Lung microvascular endothelial cell (primary cell): ENCODE measurements around the gene SLC49A3. TPM values are rescaled to one million over a fixed set of nuclear protein-coding genes. Genes with fewer than 3 reads are reported as not detected.
A peak's percentile ranks its signal among the peaks of the same experiment; 100 is the strongest.
"Not testable (repeated sequence)": the region's sequence is repeated elsewhere in the genome, so short reads cannot be mapped to it uniquely, and the experiment has no call there.

Source experiments
- DNase-seq, 2 donors: peaks; one replicate each; pipeline versions ENCODE4 v3.0.0 to v3.0.0-alpha.2; 2010; ENCODE audit warnings: low read depth in 2 of 2
- total RNA-seq: library from RNA; depleted of rRNA; stranded (reverse); fragments of >200 nt; gene quantifications from 2 replicates; pipeline ENCODE4 v1.2.1, GENCODE V29; 2014

Gene SLC49A3
- total RNA-seq, 1 donor from 2014 or later = 7.7 TPM

- no peak for DNase-seq
Measured at GRCh38 chr4:681736-682451, 7.1 kb downstream of the SLC49A3 start.

DNA sequence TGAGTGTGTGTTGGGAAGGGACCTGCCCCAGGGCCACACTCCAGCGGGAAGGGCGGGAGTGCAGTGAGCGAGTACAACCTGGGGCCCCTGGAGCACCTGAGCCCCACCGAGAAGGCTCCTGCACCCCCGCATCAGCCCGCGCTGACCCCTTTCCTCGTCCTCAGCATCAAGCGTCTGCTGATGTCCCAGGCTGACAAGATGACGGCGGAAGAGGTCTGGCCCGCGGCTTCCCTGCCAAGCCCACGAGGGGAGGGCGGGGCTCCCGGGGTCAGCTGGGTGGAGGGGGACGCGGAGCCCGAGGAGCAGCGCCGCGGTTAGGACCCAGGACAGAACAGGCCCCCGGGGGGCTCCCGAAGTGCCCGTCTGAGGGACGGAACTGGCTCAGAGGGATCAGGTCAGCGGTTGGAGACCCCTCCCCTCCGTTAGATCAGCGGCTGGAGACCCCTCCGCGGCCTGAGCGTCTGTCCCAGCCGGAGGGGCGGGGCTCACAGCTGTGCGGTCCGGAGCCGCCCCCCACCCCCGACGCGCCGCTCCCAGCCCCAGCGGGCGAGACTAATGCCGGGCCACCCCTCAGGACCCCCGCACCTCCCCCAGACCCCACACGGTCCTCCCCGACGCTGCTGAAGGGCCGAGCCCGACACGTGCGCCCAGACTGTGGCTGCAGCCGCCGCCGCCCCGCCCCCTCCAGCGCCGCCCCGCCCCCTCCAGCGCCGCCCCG, 7.9 kb downstream of the SLC49A3 start:
- peak; percentile 25 to 48 for DNase-seq

DNA sequence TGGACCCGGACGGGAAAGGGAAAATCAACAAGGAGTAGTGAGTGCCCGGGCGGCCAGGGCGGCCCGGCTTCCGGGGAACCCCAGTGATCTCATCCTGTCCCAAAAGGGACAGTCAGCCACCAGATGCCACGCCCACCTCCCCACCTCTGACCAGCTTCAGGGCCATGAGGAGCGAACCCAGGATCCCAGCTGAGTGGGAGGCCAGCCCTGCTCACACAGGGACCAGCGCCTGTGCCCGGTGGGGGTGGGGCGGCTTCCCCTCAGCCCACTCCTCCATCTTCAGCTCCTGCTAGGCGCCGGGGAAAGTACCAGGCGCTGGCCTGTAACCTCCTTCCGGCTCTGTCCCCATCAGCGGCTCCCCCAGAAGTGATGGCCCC, 8.4 kb downstream of the SLC49A3 start:
- no peak for DNase-seq

- DNase-seq = no peak
Measured at GRCh38 chr4:680091-680490, 8.9 kb downstream of the SLC49A3 start.

GRCh38 chr4:679629-680028, 9.3 kb downstream of the SLC49A3 start:
- no peak for DNase-seq

- DNase-seq = no peak
Measured at GRCh38 chr4:679104-679481, 9.9 kb downstream of the SLC49A3 start.

- DNase-seq = no peak
Measured at GRCh38 chr4:678331-679103, 10.4 kb downstream of the SLC49A3 start.

DNA sequence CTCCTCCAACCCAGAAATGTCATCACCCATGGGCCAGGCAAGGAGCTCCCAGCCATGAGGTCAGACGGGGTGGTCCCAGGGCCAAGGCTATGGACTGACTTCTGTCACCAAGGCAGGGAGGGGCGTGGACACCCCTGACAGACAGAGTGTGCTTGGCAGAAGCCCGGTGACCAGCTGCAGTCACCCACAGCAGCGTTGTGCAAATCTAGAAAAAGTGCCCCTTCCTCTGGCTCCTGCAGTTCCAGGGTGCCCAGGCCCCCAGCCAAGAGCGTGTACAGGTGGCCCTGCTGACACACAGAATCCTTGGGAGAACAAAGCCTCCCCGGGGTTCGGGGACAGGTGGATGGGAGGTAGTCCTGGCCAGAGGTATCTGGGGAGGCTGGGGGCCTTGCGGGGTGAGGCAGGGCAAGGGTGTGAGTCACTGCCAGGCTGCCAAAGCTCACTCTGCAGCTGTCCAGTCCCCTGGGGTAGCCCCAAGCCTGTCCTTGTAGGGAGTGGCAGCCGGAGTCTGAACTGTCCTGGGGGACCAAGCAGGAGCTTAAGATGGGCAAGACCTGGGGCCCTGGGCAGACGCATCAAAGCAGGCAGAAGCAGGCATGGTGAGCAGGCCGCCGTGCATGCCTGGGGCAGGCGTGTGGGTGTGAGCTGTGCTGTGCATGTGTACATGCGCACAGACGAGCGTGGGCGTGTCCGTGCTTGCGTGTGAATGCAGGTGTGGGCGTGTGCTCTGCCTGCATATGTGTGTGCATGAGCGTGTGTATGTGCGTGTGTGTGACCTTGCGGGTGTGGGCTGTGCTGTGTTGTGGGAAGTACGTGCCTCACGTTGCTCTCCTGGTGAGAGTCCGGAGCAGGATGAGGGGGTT, 11.3 kb downstream of the SLC49A3 start:
- no peak for DNase-seq

DNA sequence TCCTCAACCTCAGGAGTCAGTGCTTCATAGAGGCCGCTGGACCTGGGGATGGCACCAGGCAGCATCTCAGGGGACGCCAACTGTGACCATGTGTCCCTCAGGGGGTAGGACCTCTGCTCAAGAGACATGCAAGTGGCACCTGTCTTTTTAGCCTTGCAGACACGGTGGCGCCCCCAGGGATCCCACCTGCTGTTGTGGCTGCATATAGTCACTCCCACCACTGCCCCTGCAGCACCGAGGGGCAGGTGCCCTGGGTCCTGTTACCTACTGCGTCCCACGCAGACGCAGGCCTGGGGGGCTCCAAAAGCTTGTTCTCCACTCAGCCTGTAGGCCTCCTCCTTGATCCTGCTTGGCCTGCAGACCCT, 12.1 kb downstream of the SLC49A3 start:
- DNase-seq = no peak

DNA sequence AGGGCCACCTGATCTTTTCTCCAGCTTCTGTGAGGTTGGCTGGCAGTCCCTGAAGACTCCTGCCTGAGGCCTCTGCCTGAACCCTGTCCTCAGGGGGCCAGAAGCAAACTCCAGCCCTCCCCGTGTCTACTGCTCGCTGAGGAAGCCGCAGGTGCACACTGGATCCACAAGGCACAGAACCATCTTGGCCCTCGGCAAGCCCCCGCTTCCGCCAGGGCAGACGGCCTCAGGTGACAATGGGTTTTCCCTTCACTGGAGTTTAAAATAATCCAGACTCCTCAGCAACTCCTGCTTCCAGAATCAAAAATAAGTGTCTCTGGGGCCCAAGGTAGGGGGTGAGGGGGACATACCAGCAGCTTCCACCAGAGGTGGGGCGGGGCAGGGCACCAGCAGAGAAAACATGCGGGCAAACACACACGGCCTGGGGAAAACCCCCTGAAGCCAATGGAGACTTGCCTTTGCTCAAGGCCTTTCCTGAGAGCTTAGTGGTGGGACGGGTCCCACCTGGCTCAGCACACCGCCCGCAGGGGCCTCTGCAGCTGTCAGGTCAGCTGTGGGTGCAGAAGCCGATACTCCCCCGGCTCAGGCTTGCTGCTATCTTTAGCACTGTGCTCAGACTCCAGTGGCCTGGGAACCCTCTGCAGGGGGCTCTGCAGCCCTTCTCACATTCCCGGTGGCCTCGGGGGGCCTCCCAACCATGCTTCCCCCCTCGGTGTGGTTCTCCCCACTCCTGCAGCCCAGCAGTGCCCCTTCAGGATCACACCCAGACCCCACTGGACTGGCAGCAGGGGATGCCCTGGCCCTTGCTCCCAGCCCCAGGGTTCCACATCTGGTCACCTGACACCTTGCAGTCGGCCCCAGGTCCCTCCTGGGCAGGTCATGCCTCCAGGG, 12.7 kb downstream of the SLC49A3 start:
- DNase-seq = no peak

- DNase-seq = no peak
Measured at GRCh38 chr4:675036-675882, 13.7 kb downstream of the SLC49A3 start.

GRCh38 chr4:674172-675035, 14.5 kb downstream of the SLC49A3 start, which contains the start of the genes ATP5ME and MYL5:
TSS of gene ATP5ME (minus strand) at chr4:674276. CDS start at chr4:674247, 29 bp downstream.
TSS of gene MYL5 (plus strand) at chr4:674542. CDS start at chr4:678027, 3,485 bp downstream.
- DNase-seq = peak; percentile 96 to 97

DNA sequence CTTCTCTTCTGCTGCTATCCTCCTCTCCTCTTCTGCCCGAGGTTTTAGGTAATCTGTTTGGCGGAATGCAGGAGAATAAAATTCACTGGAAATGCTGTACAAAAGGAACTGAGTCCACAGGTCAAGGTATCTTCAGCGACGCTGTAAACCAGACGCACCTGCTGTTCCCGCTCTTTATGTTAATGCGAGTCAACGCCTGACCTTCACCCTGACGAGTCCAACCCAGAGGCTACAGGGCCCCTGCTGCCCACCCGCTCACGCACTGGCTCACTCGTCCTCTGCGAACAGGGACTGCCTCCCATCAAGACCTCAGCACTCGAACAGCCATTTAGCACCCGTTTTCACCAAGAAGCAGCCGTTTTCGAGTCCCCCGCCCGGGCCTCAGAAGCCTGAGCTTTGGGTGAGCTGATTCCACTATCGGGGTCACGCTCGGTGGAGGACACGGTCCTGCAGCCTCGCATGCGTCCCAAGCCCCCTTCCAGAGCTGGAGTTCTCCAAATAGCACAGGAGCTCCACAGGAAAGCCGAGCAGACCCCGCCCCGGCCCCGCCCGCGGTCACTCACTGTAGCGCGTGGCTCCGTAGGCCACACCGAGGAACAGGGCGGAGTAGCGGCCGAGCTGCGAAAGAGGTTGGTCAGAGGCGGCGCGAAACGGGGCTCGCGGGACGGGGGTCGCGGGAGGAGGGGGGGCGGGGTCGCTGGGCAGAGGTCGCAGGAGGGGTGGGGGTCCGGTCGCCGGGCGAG, 15.4 kb downstream of the SLC49A3 start:
- peak; percentile 33 to 47 for DNase-seq

DNA sequence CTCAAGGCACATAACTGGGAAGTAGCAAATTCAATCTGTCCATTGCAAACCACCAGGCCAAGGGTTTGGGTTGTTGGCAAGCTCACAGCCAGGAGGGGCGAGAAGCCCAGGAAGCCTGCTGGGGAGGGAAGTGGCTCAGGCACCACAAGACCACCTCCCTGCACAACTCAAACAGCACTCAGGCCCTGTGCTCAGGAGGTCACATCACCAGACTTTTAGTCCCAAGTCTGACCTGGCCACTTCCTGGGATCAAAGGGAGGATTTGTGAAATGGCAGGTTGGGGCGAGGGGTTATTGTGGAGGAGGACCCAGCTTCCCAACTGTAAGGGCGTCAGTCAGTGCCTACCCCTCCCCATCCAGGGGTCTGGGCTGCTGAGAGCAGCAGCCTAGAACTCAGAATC, 17.2 kb downstream of the SLC49A3 start:
- DNase-seq = no peak

GRCh38 chr4:669806-670559, 19.0 kb downstream of the SLC49A3 start:
- not testable (repeated sequence) for DNase-seq

- not testable (repeated sequence) for DNase-seq
Measured at GRCh38 chr4:668219-668618, 20.7 kb downstream of the SLC49A3 start.

GRCh38 chr4:667545-667925, 21.4 kb downstream of the SLC49A3 start:
- DNase-seq = no peak
